ENCODE data around the gene NBEA.

NBEA gene

DNA sequence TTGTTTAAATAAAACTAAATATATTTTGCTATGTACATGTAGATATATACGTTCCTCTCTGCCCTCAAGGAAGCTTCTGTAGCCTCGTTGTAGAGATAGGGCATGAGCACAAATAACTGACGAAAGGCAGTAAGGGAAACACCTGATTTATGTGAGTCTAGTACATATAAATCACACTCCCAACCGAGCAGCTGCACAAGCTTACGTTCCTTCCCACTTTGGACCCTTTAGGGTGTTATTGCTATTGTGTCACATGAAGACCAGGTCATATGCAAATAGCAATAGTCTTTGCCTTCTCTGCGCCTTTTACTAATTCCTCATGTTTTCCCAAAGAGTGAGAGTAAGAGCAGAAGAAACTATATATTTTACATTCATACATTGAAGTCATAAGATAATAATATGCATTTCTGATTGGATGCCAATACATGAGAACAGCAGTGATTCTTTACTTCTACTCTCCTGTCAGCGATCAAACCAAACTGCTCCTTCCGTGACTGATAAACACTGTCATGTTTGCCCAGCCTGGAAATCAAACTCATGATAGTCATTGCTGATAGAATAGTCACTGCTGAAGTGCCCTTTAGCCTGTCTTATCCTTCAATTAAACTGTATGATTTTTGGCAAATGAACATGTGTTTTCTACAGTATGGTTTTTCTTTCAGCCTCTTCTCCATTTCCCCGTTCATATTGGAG lies 661.7 kb downstream of the NBEA start:
- no peak overlapping the region for H3K4me3 ChIP-seq (ENCODE audit: low read depth, low read length)
- TF ChIP-seq, protein P1, sequence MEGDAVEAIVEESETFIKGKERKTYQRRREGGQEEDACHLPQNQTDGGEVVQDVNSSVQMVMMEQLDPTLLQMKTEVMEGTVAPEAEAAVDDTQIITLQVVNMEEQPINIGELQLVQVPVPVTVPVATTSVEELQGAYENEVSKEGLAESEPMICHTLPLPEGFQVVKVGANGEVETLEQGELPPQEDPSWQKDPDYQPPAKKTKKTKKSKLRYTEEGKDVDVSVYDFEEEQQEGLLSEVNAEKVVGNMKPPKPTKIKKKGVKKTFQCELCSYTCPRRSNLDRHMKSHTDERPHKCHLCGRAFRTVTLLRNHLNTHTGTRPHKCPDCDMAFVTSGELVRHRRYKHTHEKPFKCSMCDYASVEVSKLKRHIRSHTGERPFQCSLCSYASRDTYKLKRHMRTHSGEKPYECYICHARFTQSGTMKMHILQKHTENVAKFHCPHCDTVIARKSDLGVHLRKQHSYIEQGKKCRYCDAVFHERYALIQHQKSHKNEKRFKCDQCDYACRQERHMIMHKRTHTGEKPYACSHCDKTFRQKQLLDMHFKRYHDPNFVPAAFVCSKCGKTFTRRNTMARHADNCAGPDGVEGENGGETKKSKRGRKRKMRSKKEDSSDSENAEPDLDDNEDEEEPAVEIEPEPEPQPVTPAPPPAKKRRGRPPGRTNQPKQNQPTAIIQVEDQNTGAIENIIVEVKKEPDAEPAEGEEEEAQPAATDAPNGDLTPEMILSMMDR (IDR thresholded peaks at IDR 0.05; ENCODE audit: low read depth, low read length, missing control alignments): no peak
- DNase-seq (ENCODE audit: low read depth): no peak

DNA sequence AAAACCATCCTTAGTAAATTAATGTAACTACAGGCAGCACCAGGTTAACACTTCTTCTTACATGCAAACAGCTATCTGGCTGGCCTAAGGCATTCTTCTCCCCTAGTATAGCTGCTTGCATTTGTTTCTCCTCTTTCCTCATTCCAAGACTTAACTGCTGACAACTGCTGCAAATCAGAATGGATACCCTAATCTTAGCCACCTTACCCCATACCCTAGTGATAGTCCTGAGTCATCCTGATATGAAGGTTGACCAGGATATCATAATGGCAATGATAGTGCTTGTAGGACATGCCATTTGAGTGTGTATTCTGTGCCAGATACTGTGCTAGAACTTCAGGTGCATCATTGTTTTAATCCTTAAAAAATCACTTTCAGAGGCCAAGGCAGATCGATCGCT lies 672.6 kb downstream of the NBEA start:
- no peak for DNase-seq (ENCODE audit: low read depth)
- TF ChIP-seq, protein P1 (IDR thresholded peaks at IDR 0.05; ENCODE audit: low read depth, low read length, missing control alignments): no peak
- no peak overlapping the region for H3K4me3 ChIP-seq (ENCODE audit: low read depth, low read length)

DNA sequence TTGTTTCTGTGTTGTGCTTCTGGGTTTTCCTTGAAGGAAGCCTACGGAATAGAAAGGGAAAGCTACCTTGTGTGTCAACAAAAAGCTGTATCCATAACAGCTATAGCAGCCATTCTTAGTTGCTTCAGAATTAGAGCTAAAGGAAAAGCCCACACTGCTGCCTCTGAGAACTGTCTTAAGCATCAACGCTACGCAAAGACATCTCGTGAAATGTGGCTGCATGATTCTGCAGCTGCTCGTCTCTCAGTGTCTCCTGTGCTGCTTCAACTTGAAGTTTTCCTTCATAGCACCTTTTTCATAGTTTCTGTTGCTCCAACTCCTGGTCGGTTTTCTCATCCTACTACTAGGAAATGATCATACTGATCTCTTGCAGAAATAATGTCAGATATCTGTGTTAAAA lies 675.4 kb downstream of the NBEA start:
- H3K4me3 ChIP-seq (ENCODE audit: low read depth, low read length): no peak overlapping the region
- TF ChIP-seq, protein P1 (IDR thresholded peaks at IDR 0.05; ENCODE audit: low read depth, low read length, missing control alignments): no peak
- no peak for DNase-seq (ENCODE audit: low read depth)

DNA sequence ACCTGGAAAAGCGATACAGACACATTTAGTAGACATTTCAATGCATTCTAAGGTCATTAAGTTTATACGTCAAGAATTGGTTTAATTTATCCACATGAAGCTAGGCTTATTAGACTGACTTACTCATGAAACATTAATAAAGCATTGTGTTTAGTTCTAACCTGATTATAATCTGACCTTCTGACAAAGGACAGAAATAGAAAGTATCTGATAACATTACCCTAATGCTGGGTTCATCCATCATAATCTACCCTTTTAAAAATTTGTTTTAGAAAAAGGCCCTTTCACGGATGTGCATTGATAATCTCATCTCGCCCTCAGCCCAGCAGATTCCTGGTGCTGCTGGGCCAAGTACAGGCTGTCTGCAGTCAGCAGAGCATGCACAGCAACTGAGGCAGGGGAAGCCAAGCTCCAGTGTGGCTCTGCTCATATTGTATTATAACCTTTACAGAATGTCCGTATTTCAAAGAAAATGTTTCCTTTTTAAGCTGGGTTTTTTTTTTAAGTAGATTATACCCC lies 676.6 kb downstream of the NBEA start:
- TF ChIP-seq, protein P1 (IDR thresholded peaks at IDR 0.05; ENCODE audit: low read depth, low read length, missing control alignments): no peak
- DNase-seq (ENCODE audit: low read depth): no peak
- no peak overlapping the region for H3K4me3 ChIP-seq (ENCODE audit: low read depth, low read length)

DNA sequence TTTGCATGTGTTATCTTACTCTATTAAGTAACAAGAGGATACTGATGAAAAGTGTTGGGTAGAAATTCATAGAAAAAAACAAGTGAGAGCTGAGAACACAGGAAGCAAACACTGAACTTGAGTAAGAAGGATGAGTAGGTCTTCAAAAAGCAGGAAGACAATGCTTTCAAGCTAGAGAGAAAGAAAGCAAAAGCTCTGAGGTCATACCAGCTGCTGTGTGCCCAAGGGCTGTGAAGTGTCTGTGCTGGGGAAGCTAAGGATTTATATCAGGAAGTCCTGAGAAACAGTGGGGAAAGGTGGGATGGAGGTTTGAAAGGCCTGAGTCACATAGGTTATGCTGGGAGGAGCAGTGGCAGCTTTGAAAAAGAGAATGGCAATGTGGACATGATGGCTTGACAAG lies 679.9 kb downstream of the NBEA start:
- TF ChIP-seq, protein P1 (IDR thresholded peaks at IDR 0.05; ENCODE audit: low read depth, low read length, missing control alignments): no peak
- no peak overlapping the region for H3K4me3 ChIP-seq (ENCODE audit: low read depth, low read length)
- no peak for DNase-seq (ENCODE audit: low read depth)

DNA sequence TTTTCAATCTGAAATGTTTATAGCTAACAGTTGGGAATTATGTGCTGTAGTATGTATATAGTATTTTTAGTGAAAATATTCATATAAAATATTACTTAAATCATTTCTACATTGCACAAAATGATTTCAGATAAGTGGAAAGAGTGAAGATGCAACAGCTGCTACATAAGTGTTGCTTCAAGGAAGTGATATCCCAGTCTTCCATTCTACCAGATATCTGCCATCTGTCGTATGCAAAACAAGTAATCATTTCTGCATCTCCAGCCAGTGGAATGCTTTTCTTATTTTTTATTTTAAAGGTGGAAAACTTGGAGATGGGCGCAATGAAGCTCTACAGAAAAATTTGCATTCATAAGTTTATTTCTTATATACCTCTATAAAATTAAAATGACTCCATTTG lies 687.0 kb downstream of the NBEA start:
- H3K4me3 ChIP-seq (ENCODE audit: low read depth, low read length): no peak overlapping the region
- DNase-seq (ENCODE audit: low read depth): no peak
- TF ChIP-seq, protein P1 (IDR thresholded peaks at IDR 0.05; ENCODE audit: low read depth, low read length, missing control alignments): no peak
